SK-N-SH (cell line): ENCODE measurements around the gene AVPR1B. TPM values are rescaled to one million over a fixed set of nuclear protein-coding genes. Genes with fewer than 3 reads are reported as not detected.

ENCODE experiments used
- CTCF ChIA-PET: fragments of 300-600, 350-600 bp; formaldehyde crosslinking; extraction: SDS; loops from one replicate; lab custom pipeline; 2021; lab: Yijun Ruan, JAX
- POLR2A ChIA-PET: fragments of 350-600 bp; sonication (Branson Sonifier 250); formaldehyde crosslinking; extraction: SDS; loops from one replicate; lab custom pipeline; 2020; ENCODE audit warnings: antibody characterized with exemption, inconsistent platforms; lab: Yijun Ruan, JAX
- DNase-seq: peaks from one replicate; pipeline ENCODE4 v3.0.0; 2012
- H2AFZ ChIP-seq: fragments of 200-600 bp; sonication (generic); 2 replicates; pipeline ENCODE4 v1.8.1; 2016; ENCODE audit warnings: antibody characterized with exemption, mild to moderate bottlenecking, low read depth
- H3F3A ChIP-seq: fragments of 200-600 bp; sonication (generic); replicated peaks from 2 replicates; pipeline ENCODE3; 2016; ENCODE audit warnings: antibody characterized with exemption, mild to moderate bottlenecking; ENCODE audit not compliant: insufficient read depth
- H3K27ac ChIP-seq, 2 experiments: fragments of 200-500 bp in 1 of 2; fragments of 200-600 bp in 1 of 2; sonication (Bioruptor generic) in 1 of 2; sonication (generic), shearing (Covaris generic) in 1 of 2; 2 replicates each; pipeline versions ENCODE4 v1.5.1 to v1.6.1; 2014 to 2016; ENCODE audit warnings: low read depth in 2 of 2, inconsistent platforms in 1 of 2, low read length in 1 of 2, mild to moderate bottlenecking in 1 of 2, mixed read lengths in 1 of 2
- H3K27me3 ChIP-seq: fragments of 200-600 bp; sonication (generic), shearing (Covaris generic); 2 replicates; pipeline ENCODE4 v1.6.1; 2016; ENCODE audit warnings: mixed run types; ENCODE audit not compliant: insufficient read depth
- H3K36me3 ChIP-seq, 2 experiments: fragments of 200-500 bp in 1 of 2; fragments of 200-600 bp in 1 of 2; sonication (Bioruptor generic) in 1 of 2; sonication (generic) in 1 of 2; replicated peaks in 1 of 2; 2 replicates each; pipeline versions ENCODE3 to v1.5.1; 2014 to 2016; ENCODE audit warnings: low read length in 1 of 2, mild to moderate bottlenecking in 1 of 2; ENCODE audit not compliant: insufficient read depth in 2 of 2, control insufficient read depth in 1 of 2
- H3K4me1 ChIP-seq, 2 experiments: fragments of 200-500 bp in 1 of 2; fragments of 200-600 bp in 1 of 2; sonication (Bioruptor generic) in 1 of 2; sonication (generic), shearing (Covaris generic) in 1 of 2; 2 replicates each; pipeline versions ENCODE4 v1.5.1 to v1.6.1; 2014 to 2016; ENCODE audit warnings: low read depth in 1 of 2, low read length in 1 of 2, mixed run types in 1 of 2; ENCODE audit not compliant: insufficient read depth in 2 of 2, control insufficient read depth in 1 of 2
- H3K4me2 ChIP-seq: fragments of 200-600 bp; sonication (generic), shearing (Covaris generic); 2 replicates; pipeline ENCODE4 v1.6.1; 2017; ENCODE audit warnings: mixed run types
- H3K4me3 ChIP-seq, 2 experiments: fragments of 200-500 bp in 1 of 2; fragments of 200-600 bp in 1 of 2; sonication (Bioruptor generic) in 1 of 2; sonication (generic), shearing (Covaris generic) in 1 of 2; 2 replicates each; pipeline versions ENCODE4 v1.5.1 to v1.8.1; 2014 to 2016; ENCODE audit warnings: low read depth in 2 of 2, inconsistent platforms in 1 of 2, low read length in 1 of 2, mild to moderate bottlenecking in 1 of 2, mixed read lengths in 1 of 2, moderate library complexity in 1 of 2
- H3K79me2 ChIP-seq: fragments of 200-600 bp; sonication (generic); 2 replicates; pipeline ENCODE4 v1.8.1; 2017; ENCODE audit warnings: mild to moderate bottlenecking; ENCODE audit not compliant: insufficient read depth
- H3K9ac ChIP-seq: fragments of 200-600 bp; sonication (generic); 2 replicates; pipeline ENCODE4 v1.6.1; 2017; ENCODE audit warnings: mixed run types
- H3K9me2 ChIP-seq: fragments of 200-600 bp; sonication (generic); 2 replicates; pipeline ENCODE4 v1.6.1; 2017; ENCODE audit warnings: mixed run types
- H3K9me3 ChIP-seq: fragments of 200-600 bp; sonication (generic); 2 replicates; pipeline ENCODE4 v1.6.1; 2017; ENCODE audit warnings: mixed run types, mild to moderate bottlenecking, moderate library complexity
- H4K20me1 ChIP-seq: fragments of 200-600 bp; sonication (generic); 2 replicates; pipeline ENCODE4 v1.6.1; 2017; ENCODE audit warnings: mild to moderate bottlenecking, mixed run types; ENCODE audit not compliant: insufficient read depth
- EP300 ChIP-seq, 2 experiments: IDR thresholded peaks; 2 replicates each; pipeline versions ENCODE4 v1.4.0 to v1.6.1; 2012; ENCODE audit warnings: borderline replicate concordance in 1 of 2, low read depth in 1 of 2, low read length in 1 of 2
- EZH2phosphoT487 ChIP-seq: fragments of 200-600 bp; sonication (generic); IDR thresholded peaks from 2 replicates; pipeline ENCODE4 v1.6.1; 2017; ENCODE audit warnings: low read depth, mixed run types, mild to moderate bottlenecking, antibody characterized with exemption, moderate library complexity, borderline replicate concordance
- FOSL2 ChIP-seq: IDR thresholded peaks from 2 replicates; pipeline ENCODE4 v1.4.0; 2012; ENCODE audit warnings: low read depth, mild to moderate bottlenecking, moderate library complexity, borderline replicate concordance
- FOXM1 ChIP-seq: IDR thresholded peaks from 2 replicates; pipeline ENCODE4 v1.4.0; 2012; ENCODE audit warnings: low read depth, mild to moderate bottlenecking
- GABPA ChIP-seq: IDR thresholded peaks from 2 replicates; pipeline ENCODE4 v1.4.0; 2012; ENCODE audit warnings: low read depth, mild to moderate bottlenecking
- GATA2 ChIP-seq: sonication (generic); formaldehyde crosslinking; IDR thresholded peaks from 2 replicates; pipeline ENCODE4 v1.5.0; 2020; ENCODE audit warnings: mild to moderate bottlenecking, missing genetic modification reagents
- IRF3 ChIP-seq: fragments of 150-350 bp; IDR thresholded peaks from 2 replicates; pipeline ENCODE4 v1.6.1; 2016; ENCODE audit warnings: mild to moderate bottlenecking, low read depth, low read length
- MEF2A ChIP-seq: IDR thresholded peaks from 2 replicates; pipeline ENCODE4 v1.4.0; 2012; ENCODE audit warnings: low read depth, borderline replicate concordance
- MXI1 ChIP-seq: IDR thresholded peaks from 2 replicates; pipeline ENCODE4 v1.6.1; 2012; ENCODE audit warnings: mild to moderate bottlenecking, low read depth, low read length, improper control_type of control experiment
- NFIC ChIP-seq: IDR thresholded peaks from 2 replicates; pipeline ENCODE4 v1.4.0; 2012; ENCODE audit warnings: borderline replicate concordance
- NRF1 ChIP-seq: IDR thresholded peaks from 2 replicates; pipeline ENCODE4 v1.6.1; 2012; ENCODE audit warnings: low read depth, mild to moderate bottlenecking, low read length
- PBX3 ChIP-seq: IDR thresholded peaks from 2 replicates; pipeline ENCODE4; 2012
- POLR2AphosphoS5 ChIP-seq: IDR thresholded peaks from 2 replicates; pipeline ENCODE4 v1.6.1; 2012; ENCODE audit warnings: low read depth, low read length
- RAD21 ChIP-seq: IDR thresholded peaks from 2 replicates; pipeline ENCODE4 v1.6.1; 2012; ENCODE audit warnings: mild to moderate bottlenecking, low read length
- RFX5 ChIP-seq: IDR thresholded peaks from 2 replicates; pipeline ENCODE4 v1.6.1; 2012; ENCODE audit warnings: mild to moderate bottlenecking, improper control_type of control experiment, low read length
- SIN3A ChIP-seq: IDR thresholded peaks from 2 replicates; pipeline ENCODE4 v1.6.1; 2012; ENCODE audit warnings: low read depth, mild to moderate bottlenecking, low read length, moderate library complexity, borderline replicate concordance
- TCF12 ChIP-seq: IDR thresholded peaks from 2 replicates; pipeline ENCODE4 v1.4.0; 2012
- TEAD4 ChIP-seq: IDR thresholded peaks from 2 replicates; pipeline ENCODE4 v1.4.0; 2012; ENCODE audit warnings: mild to moderate bottlenecking, borderline replicate concordance; ENCODE audit not compliant: insufficient read depth
- ZBTB33 ChIP-seq: IDR thresholded peaks from 2 replicates; pipeline ENCODE4 v1.4.0; 2012; ENCODE audit warnings: low read depth, borderline replicate concordance
- WGBS: methylation state at CpG from one replicate; pipeline ENCODE4 v1.1.6; 2017; ENCODE audit warnings: low lambda C conversion rate; 5-methylcytosine and 5-hydroxymethylcytosine counted together
- polyA plus RNA-seq, 3 experiments: library from polyadenylated mRNA; depleted of rRNA; stranded (reverse); fragments of >200 nt; gene quantifications; 2 replicates each; pipeline ENCODE4 v1.2.3, GENCODE V29; 2012

AVPR1B gene
- polyA plus RNA-seq, 1 of the 3 experiments (the other 2 are of a cell fraction), result not detected

GRCh38 chr1:206120406-206120805 lies 3.2 kb upstream of the AVPR1B start:
- no peaks in the 10 kb centered on the region for H3F3A ChIP-seq
- H3K36me3 ChIP-seq, result no peaks in the 10 kb centered on the region
- H3K27ac ChIP-seq, result no peak overlapping the region
- no peak for TF ChIP-seq TEAD4
- no peak for TF ChIP-seq RAD21
- no peak for TF ChIP-seq EP300 (IDR thresholded peaks at IDR 0.05; ENCODE audit: borderline replicate concordance in 1 of 2, low read depth in 1 of 2, low read length in 1 of 2)
- TF ChIP-seq GATA2 (CRISPR knock-in tag), result no peak
- no peak for TF ChIP-seq ZBTB33
- TF ChIP-seq IRF3, result no peak
- TF ChIP-seq GABPA, result no peak
- TF ChIP-seq TCF12, result no peak
- TF ChIP-seq PBX3, result no peak
- no peak for TF ChIP-seq FOXM1
- no peak for TF ChIP-seq RFX5
- H3K9me3 ChIP-seq, result peaks cover 10% of the 10 kb centered on the region; the same call in 1 of the 2 replicates
- CTCF ChIA-PET, result interaction anchor here (0.7 to 5.2 kb wide), 4 partner anchors 15 to 202 kb away, joined by 3 to 24 read pairs (median 3); no protein-coding TSS in a partner anchor
- no peaks in the 10 kb centered on the region for H3K9me2 ChIP-seq
- POLR2A ChIA-PET, result no interaction called here
- H3K4me1 ChIP-seq, result peaks cover 0 to 10% of the 10 kb centered on the region in 2 experiments; a peak in 1 of 4 replicates
- H3K27me3 ChIP-seq, result peaks cover 17% of the 10 kb centered on the region
- H3K9ac ChIP-seq, result no peak overlapping the region
- H3K4me2 ChIP-seq, result no peak overlapping the region
- no peak overlapping the region for H3K4me3 ChIP-seq
- DNase-seq, result no peak
- no peak overlapping the region for H2AFZ ChIP-seq
- no peaks in the 10 kb centered on the region for H3K79me2 ChIP-seq
- H4K20me1 ChIP-seq, result no peaks in the 10 kb centered on the region

GRCh38 chr1:206116873-206117150 lies 376 bp downstream of the AVPR1B start:
- WGBS, result 54% methylated on average over 5 of the region's 5 CpGs
- H3F3A ChIP-seq, result no peaks in the 10 kb centered on the region
- no peaks in the 10 kb centered on the region for H3K79me2 ChIP-seq
- H3K4me1 ChIP-seq, result peaks cover 0 to 10% of the 10 kb centered on the region in 2 experiments; a peak in 1 of 4 replicates
- H3K4me2 ChIP-seq, result peak overlapping the region; percentile 88
- peaks cover 35% of the 10 kb centered on the region for H3K27me3 ChIP-seq
- H2AFZ ChIP-seq, result no peak overlapping the region
- no peak overlapping the region for H3K27ac ChIP-seq
- ChIA-PET CTCF (interaction anchor here (1.8 to 5.2 kb wide), 3 partner anchors 11 to 140 kb away, joined by 7 to 24 read pairs (median 16); no protein-coding TSS in a partner anchor), POLR2A (no interaction called here)
- no peak overlapping the region for H3K9ac ChIP-seq
- H3K9me2 ChIP-seq, result no peaks in the 10 kb centered on the region
- H3K9me3 ChIP-seq, result peaks cover 10% of the 10 kb centered on the region; the same call in 1 of the 2 replicates
- H4K20me1 ChIP-seq, result no peaks in the 10 kb centered on the region
- H3K4me3 ChIP-seq, result peak overlapping the region; percentile 41 to 57
- no peaks in the 10 kb centered on the region for H3K36me3 ChIP-seq
- DNase-seq, result no peak
- TF ChIP-seq IRF3 (no peak), ZBTB33 (no peak), GATA2 (CRISPR knock-in tag) (no peak), FOXM1 (no peak), GABPA (no peak), NFIC (no peak), TCF12 (no peak), PBX3 (no peak), SIN3A (no peak), MXI1 (no peak), EZH2phosphoT487 (no peak), POLR2AphosphoS5 (no peak), MEF2A (no peak), NRF1 (no peak), FOSL2 (no peak)
